Measurements from ENCODE around the gene FKBP11.
A peak's percentile ranks its signal among the peaks of the same experiment; 100 is the strongest.
"Not testable (repeated sequence)": the region's sequence is repeated elsewhere in the genome, so short reads cannot be mapped to it uniquely, and the experiment has no call there.

Gene FKBP11

DNA sequence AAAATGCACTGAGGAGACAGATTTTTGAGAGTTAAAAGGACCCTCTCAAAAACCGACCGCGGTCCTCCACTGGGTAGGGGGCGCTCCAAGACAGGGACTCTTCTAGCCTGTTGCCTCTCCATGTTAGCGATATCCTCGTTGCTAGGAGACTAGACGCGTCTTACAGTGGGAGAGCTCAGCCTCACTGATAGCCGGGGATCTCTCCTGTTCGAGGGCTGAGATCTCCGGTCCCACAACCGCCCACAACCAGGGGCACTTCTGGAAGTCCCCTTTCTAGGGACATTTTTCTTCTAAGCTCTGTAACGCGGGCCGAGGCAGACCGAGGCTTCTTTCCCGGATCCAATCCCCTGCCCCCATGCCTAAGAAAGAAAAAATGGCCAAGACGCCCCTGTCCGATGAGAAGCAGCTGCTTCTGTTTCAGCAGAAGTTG is 21.3 kb downstream of the FKBP11 start:
- peak; percentile 79 for DNase-seq

DNA sequence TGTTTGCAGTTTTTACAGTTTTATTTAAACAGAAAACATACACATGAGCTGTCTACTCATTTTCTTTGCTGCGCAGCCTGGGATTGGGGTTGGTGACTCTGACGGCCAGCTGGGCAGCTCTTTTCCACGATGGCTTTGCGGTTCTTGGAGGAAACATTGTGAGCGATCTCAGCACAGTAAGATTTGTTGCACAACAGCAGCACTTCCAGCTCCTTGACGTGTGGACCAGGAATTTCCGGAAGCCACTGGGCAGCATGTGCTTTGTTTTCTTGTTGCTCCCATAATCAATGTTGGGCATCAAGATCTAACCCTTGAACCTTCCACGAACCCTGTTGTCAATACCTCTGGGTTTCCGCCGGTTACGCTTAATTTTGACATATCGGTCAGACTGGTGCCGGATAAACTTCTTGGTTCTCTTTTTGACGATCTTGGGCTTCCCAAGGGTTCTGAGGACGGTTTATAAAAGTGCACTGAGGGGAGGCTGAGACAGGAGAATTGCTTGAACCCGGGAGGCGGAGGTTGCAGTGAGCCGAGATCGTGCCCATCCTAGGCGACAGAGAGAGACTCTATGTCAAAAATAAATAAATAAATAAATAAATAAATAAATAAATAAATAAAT is 21.8 kb downstream of the FKBP11 start:
- DNase-seq: no peak

DNA sequence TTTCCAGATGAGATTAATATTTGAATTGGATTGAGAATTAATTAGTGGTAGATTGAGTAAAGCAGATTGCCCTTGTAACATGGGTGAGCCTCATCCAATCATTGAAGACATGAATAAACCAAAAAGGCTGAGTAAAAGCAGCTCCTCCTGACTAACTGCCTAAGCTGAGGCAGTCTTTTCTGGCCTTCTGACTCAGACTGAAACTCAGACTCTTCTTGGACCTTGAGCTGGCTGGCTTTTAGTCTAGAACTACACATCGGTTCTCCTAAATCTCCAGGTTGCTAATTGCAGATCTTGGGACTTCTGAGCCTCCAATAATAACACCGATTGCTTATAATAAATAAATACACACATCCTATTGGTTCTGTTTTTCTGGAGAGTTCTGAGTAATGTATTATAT is 24.0 kb downstream of the FKBP11 start:
- no peak for DNase-seq

DNA sequence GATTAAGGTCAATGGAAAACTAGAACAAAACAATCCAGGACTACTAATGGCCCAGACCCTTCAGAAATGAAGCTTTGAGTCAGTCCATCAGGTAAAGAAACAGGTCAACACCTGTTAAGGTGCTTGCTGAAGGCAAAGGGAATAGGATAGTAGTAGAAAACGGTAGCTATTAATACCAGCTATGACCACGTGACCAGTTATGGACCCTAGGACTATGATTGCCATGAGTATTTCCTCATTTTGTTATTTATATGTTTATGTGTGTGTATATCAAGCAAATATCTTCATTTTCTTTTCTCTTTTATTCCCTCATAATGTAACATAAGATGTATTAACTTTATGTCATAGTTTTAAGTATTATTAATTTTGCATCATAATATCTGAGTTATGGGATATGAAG is 25.6 kb downstream of the FKBP11 start:
- no peak for DNase-seq

DNA sequence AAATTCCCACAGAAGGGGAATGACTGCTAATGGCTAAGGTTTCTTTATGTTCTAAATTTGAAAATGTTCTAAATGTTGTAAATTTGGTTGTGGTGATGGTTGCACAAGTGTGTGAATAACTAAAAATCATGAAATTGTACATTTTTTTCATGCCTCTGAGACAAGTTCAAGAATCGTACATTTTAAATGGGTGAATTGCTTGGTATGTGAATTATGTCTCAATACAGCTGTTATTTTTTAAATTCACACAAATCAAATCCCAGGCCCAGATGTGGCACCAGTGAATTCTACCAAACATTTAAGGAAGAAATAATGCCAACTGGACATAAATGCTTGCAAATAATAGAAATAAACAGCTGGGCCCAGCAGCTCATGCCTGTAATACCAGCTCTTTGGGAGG is 31.0 kb downstream of the FKBP11 start:
- DNase-seq: no peak

DNA sequence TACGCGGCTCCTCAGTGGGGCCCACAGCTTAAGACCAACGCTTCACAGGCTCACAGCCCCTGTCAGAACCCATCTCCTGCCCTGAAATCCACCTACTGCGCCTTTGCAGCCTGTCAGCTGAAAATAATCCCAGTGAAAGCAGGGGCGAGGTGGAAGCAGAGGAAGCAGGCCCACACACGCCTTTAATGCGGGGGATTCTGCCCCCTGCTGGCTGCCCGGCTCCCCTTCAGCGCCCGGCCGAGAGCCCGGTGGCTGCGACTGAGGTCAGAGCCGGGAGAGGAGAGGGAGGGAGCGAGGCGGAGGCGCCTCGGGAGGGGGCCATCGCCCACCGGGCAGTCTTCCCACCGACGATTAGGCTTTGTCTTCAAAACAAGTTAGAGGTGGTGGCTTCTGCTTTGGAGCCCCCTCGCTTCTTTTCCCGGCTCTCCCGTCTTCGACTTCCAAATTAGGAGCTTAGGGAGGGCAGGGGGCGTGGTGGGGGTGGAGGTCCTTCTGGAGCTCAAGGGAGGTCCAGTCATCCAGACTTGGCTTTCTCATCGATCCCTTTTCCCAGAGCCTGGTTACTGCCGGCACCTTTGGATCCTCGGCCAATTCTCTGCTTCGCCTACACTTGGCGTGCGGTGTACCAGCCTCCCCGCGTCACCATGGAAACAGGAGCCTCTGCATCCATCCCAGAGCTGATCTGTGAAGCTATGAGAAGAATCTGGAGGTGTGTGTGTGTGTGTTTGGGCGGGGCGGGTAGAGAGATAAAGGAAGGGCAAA is 34.5 kb downstream of the FKBP11 start:
- peak; percentile 63 for DNase-seq

DNA sequence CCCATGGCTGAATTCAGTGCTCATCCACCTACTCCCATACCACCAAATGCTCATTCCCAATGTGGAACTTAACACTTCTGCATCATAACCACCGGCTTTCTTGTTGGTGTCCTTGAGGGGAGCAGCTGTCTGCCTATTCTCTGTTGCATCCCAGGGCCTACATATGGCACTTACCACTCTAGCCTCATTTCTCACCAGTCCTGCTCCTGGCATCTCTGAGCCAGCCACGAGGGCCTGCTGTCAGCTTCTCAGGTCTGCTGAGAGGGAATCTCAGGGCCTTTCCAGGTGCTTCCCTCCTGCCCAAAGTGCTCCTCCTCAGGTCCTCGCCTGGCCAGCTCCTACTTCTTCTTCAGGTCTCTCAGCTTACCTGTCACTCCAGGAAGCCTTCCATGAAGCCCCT is 35.6 kb downstream of the FKBP11 start:
- no peak for DNase-seq

DNA sequence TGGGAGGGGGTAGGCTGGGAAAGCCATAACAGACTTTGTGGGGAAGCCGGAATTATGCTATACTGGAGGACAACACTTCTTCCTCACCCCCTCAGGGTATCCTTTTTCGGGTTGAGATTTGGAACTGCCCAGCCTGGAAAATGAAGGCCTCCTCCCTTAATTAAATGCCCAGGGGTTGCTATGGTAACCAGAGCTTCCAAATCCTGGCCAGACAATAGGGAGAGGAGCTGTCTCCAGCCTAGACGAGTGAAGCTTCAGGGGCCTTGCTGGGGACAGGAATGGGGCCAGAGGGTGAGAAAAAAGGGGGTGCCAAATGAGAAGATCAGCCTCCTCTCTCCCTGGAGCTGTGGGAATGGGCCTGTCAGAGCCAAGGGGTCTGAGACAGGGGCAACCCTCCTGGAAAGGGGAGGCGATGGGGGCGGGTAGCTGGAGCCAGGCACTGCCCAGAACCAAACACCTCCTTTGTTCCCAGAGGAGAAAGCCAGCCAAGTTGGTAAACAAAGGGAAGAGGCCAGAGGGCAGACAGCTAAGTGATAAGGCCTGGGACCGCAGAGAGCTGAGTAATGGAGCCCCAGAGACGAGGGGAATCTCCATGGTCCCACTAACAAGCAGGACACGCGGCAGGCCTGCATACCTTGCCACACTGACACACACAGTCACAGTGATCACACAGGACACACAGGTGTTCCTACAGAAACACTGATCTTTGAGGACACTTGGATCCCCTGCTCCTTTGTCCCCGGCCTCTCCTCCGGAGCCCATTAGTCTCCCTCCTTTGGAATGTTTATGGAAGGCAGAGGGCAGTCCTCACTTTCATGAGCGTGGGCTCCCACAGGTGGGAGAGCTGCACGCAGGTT is 41.8 kb downstream of the FKBP11 start:
- DNase-seq: peak; percentile 6

DNA sequence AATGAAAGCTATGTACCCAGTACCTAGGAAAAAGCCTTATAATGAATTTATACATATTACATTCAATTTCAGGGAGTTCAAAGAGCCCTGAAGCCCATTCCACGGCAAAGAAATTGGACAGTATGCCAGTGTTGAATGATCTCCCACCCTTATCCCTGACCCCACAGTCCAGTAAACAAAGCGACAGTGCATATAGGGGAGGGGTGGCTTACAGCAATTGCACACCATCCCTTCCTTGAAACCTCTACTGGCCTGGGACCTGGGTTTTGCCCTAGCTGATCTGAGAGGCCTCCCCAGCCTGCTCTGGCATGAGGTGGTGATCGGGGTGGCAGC is 42.4 kb downstream of the FKBP11 start:
- DNase-seq: no peak

DNA sequence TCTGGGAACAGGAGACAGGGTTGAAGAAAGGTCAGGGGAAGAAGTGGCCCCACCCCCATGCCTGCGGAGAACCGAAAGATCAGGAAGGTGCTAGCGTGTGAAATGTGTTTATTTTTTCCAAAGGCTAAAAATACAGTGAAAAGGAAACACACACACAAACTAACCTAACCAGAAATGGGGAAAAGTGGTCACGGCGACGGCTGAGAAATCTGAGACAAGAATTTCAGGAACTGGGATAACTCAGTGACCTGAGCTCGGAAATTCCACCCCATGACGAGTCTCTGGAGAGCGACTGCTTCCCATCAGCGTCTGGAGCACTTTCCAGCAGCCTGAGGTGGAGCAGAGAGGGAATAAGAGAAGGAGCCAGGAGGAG is 43.0 kb downstream of the FKBP11 start:
- no peak for DNase-seq

DNA sequence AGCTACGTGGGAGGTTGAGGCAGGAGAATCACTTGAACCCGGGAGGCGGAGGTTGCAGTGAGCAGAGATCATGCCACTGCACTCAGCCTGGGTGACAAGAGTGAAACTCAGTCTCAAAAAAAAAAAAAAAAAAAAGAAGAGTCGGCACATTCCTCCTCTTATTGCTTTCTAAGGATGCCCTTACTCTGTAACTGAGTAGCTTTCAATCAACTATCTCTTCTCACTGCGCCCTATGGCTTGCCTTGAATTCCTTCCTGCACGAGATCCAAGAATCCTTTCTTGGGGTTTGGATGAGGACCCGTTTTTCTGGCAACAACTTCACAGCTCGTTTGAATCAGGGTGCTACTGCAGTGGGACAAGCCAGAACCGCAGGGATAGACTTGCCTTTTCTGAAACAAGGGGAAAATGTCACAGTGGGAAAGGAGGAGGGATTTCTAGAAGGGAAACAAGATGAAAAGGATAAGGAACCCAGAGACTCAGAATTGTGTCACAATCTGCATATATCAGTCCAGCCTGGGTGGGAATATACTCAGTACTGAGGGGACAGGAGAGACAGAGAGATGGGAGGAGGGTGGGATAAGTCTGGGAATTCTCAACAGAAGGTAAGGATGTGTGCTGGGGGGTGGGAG is 43.5 kb downstream of the FKBP11 start:
- no peak for DNase-seq

DNA sequence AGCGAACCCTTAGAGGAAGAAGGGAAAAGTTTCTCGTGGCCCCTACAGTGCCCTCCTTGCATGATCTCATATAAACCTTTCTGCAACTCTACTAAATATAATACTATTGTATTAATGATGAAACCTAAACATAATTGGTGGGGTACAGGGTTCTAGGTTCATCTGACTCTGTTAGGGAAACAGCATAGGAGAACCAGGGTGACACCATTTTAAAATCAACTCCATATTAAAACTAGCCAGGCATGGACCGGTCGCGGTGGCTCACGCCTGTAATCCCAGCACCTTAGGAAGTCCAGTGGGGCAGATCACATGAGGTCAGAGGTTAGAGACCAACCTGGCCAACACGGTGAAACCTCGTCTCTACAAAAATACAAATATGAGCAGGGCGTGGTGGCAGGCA is 44.6 kb downstream of the FKBP11 start:
- DNase-seq: no peak

DNA sequence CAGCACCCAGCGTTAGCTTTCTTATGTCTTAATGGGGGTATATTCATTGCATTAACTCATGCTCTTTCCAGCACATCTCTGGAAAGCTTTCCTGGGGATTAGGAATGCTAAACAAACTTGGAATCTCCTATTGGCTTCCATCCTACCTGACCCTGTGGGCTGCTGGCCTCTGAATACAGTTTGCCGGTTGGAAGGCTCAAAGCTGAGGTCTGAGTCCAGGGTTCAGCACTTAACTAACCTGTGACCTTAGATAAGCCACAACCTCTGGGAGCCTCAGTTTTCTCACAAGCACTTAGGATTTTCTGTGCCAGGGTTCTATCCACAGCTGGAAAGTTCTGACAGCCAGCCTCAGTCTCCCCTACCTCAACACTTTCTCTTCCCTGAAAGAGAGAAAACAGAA is 46.7 kb downstream of the FKBP11 start:
- DNase-seq: no peak

DNA sequence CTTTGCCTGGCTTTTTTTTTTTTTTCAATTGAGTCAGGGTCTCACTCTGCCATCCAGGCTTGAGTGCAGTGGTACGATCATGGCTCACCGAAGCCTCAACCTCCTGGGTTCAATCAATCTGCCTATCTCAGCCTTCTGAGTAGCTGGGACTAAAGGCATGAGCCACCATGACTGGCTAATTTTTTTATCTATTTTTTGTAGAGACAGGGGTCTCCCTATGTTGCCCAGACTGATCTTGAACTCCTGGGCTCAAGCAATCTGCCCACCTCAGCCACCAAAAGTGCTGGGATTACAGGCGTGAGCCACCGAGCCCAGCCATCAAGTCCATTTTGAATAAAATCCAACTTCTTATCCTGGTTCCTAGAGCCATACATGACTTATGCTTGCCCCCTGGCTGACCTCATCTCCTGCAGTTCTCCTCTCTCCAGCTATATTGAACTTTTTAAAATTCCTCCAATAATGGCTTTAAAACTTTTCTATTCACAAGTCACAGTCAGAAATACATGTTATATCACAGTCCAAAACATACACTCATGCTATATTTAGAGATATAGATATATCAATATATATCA is 49.3 kb downstream of the FKBP11 start:
- no peak for DNase-seq

DNA sequence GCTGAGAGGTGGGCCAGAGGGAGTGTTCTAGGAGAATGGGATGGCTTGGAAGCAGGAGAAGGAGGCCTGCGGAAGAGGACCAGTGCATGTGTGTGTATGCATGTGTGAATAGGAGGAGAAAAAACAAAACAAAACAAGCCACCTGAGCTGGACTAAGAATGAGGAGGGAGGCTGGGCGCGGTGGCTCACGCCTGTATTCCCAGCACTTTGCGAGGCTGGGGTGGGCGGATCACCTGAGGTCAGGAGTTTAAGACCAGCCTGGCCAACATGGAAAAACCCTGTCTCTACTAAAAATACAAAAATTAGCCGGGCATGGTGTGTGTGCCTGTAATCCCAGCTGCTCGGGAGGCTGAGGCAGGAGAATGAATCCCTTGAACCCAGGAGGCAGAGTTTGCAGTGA is 51.8 kb downstream of the FKBP11 start:
- DNase-seq: not testable (repeated sequence)

DNA sequence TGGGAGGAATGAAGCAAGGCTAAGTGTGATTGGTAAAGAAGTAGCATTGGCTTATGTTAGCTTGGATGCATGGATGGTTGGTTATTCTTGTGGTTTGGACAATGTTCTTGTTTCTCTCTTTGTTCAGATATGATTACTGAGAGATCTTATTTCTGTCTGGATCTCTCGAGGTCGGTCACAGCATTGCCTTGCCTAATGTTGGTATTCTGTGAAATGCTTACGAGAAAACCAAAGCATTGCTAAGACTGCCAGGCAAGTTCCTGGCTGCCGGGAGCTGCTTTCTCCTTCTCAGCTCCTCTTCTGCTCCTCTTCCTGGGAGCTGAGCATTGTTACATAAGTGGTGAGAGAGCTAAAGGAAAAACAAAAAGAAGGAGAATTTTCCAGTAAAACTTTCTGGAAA is 52.2 kb downstream of the FKBP11 start:
- DNase-seq: no peak
